Endodermal cell (in vitro differentiated cells): ENCODE results near the gene HBQ1. TPM values are rescaled to one million over a fixed set of nuclear protein-coding genes. Genes with fewer than 3 reads are reported as not detected.

Experiments
- DNase-seq: peaks from one replicate; pipeline ENCODE4 v3.0.0-alpha.2; 2017
- H3K27ac ChIP-seq: 2 replicates; pipeline ENCODE4 v1.5.1; 2013; ENCODE audit warnings: mild to moderate bottlenecking, low read depth, low read length, moderate library complexity
- H3K27me3 ChIP-seq: 2 replicates; pipeline ENCODE4 v1.6.1; 2013; ENCODE audit warnings: mild to moderate bottlenecking, low read length, moderate library complexity; ENCODE audit not compliant: insufficient read depth, control insufficient read depth, poor library complexity, severe bottlenecking
- H3K36me3 ChIP-seq: 2 replicates; pipeline ENCODE4 v1.7.0; 2013; ENCODE audit warnings: mild to moderate bottlenecking, low read length, moderate library complexity; ENCODE audit not compliant: control insufficient read depth, insufficient read depth
- H3K4me1 ChIP-seq: one replicate; pipeline ENCODE4 v1.7.0; 2013; ENCODE audit warnings: low read length; ENCODE audit not compliant: control insufficient read depth, insufficient read depth
- H3K4me3 ChIP-seq: 2 replicates; pipeline ENCODE4 v1.5.1; 2013; ENCODE audit warnings: mild to moderate bottlenecking, low read length, moderate library complexity
- H3K9ac ChIP-seq: 2 replicates; pipeline ENCODE4 v1.6.1; 2013; ENCODE audit warnings: mild to moderate bottlenecking, low read length, moderate library complexity; ENCODE audit not compliant: poor library complexity, severe bottlenecking; ENCODE audit errors: extremely low read depth
- H3K9me3 ChIP-seq: 2 replicates; pipeline ENCODE4 v1.6.1; 2013; ENCODE audit warnings: mild to moderate bottlenecking, low read length, moderate library complexity; ENCODE audit not compliant: control insufficient read depth
- H3K27ac Mint-ChIP-seq: 2 replicates; pipeline ENCODE4 v1.8.0; 2020; ENCODE audit warnings: mixed read lengths
- H3K27me3 Mint-ChIP-seq: 2 replicates; pipeline ENCODE4 v1.8.0; 2021; ENCODE audit warnings: mild to moderate bottlenecking, mixed read lengths; ENCODE audit not compliant: insufficient read depth
- H3K36me3 Mint-ChIP-seq: 2 replicates; pipeline ENCODE4 v1.8.0; 2020; ENCODE audit warnings: low read depth, mixed read lengths
- H3K4me1 Mint-ChIP-seq: 2 replicates; pipeline ENCODE4 v1.8.0; 2020; ENCODE audit warnings: mixed read lengths
- H3K4me3 Mint-ChIP-seq: 2 replicates; pipeline ENCODE4 v1.8.0; 2020; ENCODE audit warnings: mild to moderate bottlenecking, moderate library complexity, mixed read lengths
- H3K9me3 Mint-ChIP-seq: 2 replicates; pipeline ENCODE4 v1.8.0; 2020; ENCODE audit warnings: mild to moderate bottlenecking, mixed read lengths
- CTCF ChIP-seq: fragments of 200-600 bp; sonication (generic); conservative IDR thresholded peaks from 2 replicates; pipeline ENCODE4 v1.5.0; 2021; ENCODE audit warnings: antibody characterized with exemption, mild to moderate bottlenecking
- WGBS, 2 experiments: methylation state at CpG; one replicate each; pipeline versions ENCODE4 v1.1.5 to v1.1.7; 2013; ENCODE audit warnings: missing lambda C conversion rate in 2 of 2, mixed read lengths in 1 of 2; ENCODE audit not compliant: insufficient coverage in 1 of 2, insufficient read length in 1 of 2; 5-methylcytosine and 5-hydroxymethylcytosine counted together
- long read RNA-seq, 4 experiments: library from polyadenylated mRNA in 2 of 4; library from RNA in 1 of 4; library from capped mRNA in 1 of 4; stranded (forward) in 3 of 4; unstranded in 1 of 4; transcript quantifications; one replicate each; pipeline ENCODE4 v2.0.0, GENCODE V29; 2020 to 2021; ENCODE audit warnings: inconsistent platforms in 1 of 4
- polyA plus RNA-seq, 2 experiments: library from polyadenylated mRNA; stranded (reverse); fragments of 50-300 nt; gene quantifications; one replicate each; pipeline ENCODE4 v1.2.3, GENCODE V29; 2013
- total RNA-seq, 2 donors: library from RNA; stranded (reverse); fragmentation: NEBNext Ultra II Directional in 1 of 2; extraction: Animal tissue kit (Norgen Biotek cat#: 25700) in 1 of 2; gene quantifications; 2 replicates in 1 of 2; 3 replicates in 1 of 2; pipeline ENCODE4 v1.2.1, GENCODE V29; 2021

The HBQ1 gene
- total RNA-seq, result 1 to 10 TPM; 1.2 to 1.3 TPM
- 0.53 TPM for polyA plus RNA-seq (2013, experiment 1 of 2)
- not detected for polyA plus RNA-seq (2013, experiment 2 of 2)
- long read RNA-seq, experiment 1, result 0 reads
- long read RNA-seq, experiment 2, partial matches to known transcripts, result 0 of 1 reads
- long read RNA-seq, experiment 2, other reads (novel, unspliced or antisense), result 0 of 1 reads
- long read RNA-seq, experiment 3, result 0 reads
- long read RNA-seq, experiment 4, result 0 reads

GRCh38 chr16:180101-180675, at the start of gene HBQ1:
Gene HBQ1 (plus strand): TSS chr16:180459. CDS start chr16:180487, 28 bp downstream.
- Mint-ChIP-seq H3K27me3 (peaks cover 44% of the 10 kb centered on the region), H3K27ac (no peak within 1 kb of the TSS), H3K36me3 (peaks cover 14% of the 10 kb centered on the region), H3K4me1 (peaks cover 5% of the 10 kb centered on the region), H3K4me3 (no peak within 1 kb of the TSS), H3K9me3 (no peaks in the 10 kb centered on the region)
- TF ChIP-seq CTCF, result peak; percentile 79
- no peaks in the 10 kb centered on the region for H3K4me1 ChIP-seq
- peak within 1 kb of the TSS; percentile 50 for H3K4me3 ChIP-seq
- H3K9ac ChIP-seq, result no peak within 1 kb of the TSS
- H3K27me3 ChIP-seq, result peaks cover 53% of the 10 kb centered on the region
- WGBS, 2 experiments, result 13 to 80% methylated on average over 5 to 59 of the region's 59 CpGs
- peak; percentile 85 for DNase-seq
- no peak within 1 kb of the TSS for H3K27ac ChIP-seq
- H3K36me3 ChIP-seq, result peaks cover 13% of the 10 kb centered on the region
- H3K9me3 ChIP-seq, result no peaks in the 10 kb centered on the region

- H3K36me3 ChIP-seq, result no peaks in the 10 kb centered on the region
- no peak overlapping the region for H3K27ac Mint-ChIP-seq
- no peaks in the 10 kb centered on the region for H3K4me1 Mint-ChIP-seq
- no peak for TF ChIP-seq CTCF
- no peaks in the 10 kb centered on the region for H3K4me1 ChIP-seq
- H3K9me3 ChIP-seq, result no peaks in the 10 kb centered on the region
- no peaks in the 10 kb centered on the region for H3K27me3 ChIP-seq
- H3K27me3 Mint-ChIP-seq, result no peaks in the 10 kb centered on the region
- no peaks in the 10 kb centered on the region for H3K9me3 Mint-ChIP-seq
- peaks cover 13% of the 10 kb centered on the region for H3K36me3 Mint-ChIP-seq
- no peak overlapping the region for H3K4me3 Mint-ChIP-seq
- DNase-seq, result no peak
- no peak overlapping the region for H3K9ac ChIP-seq
- no peak overlapping the region for H3K27ac ChIP-seq
- WGBS, 2 experiments, result 92 to 95% methylated on average over 12 to 14 of the region's 15 CpGs
- H3K4me3 ChIP-seq, result no peak overlapping the region
Observed at GRCh38 chr16:130533-131173, 49.6 kb upstream of the HBQ1 start.

GRCh38 chr16:132120-132519, 48.1 kb upstream of the HBQ1 start:
- H3K27ac ChIP-seq, result no peak overlapping the region
- no peak for TF ChIP-seq CTCF
- Mint-ChIP-seq H3K4me1 (no peaks in the 10 kb centered on the region), H3K9me3 (no peaks in the 10 kb centered on the region), H3K27me3 (no peaks in the 10 kb centered on the region), H3K36me3 (peaks cover 13% of the 10 kb centered on the region), H3K27ac (no peak overlapping the region), H3K4me3 (no peak overlapping the region)
- H3K27me3 ChIP-seq, result no peaks in the 10 kb centered on the region
- no peak for DNase-seq
- no peaks in the 10 kb centered on the region for H3K36me3 ChIP-seq
- no peaks in the 10 kb centered on the region for H3K9me3 ChIP-seq
- H3K4me1 ChIP-seq, result no peaks in the 10 kb centered on the region
- WGBS, 2 experiments, result 93% methylated on average over 7 of the region's 7 CpGs
- H3K4me3 ChIP-seq, result no peak overlapping the region
- no peak overlapping the region for H3K9ac ChIP-seq
